WTC11 (cell line): Measurements from ENCODE around the gene NINL. TPM values are rescaled to one million over a fixed set of nuclear protein-coding genes. Genes with fewer than 3 reads are reported as not detected.

Source experiments
- ATAC-seq: fragments of 200-7000 bp; cut with Tn5 transposase; 2 replicates; pipeline ENCODE4 v1.10.0; 2021; ENCODE audit warnings: mild to moderate bottlenecking, moderate library complexity
- CTCF ChIA-PET: fragments of 300-600 bp; sonication (Branson Sonifier 250); formaldehyde crosslinking; loops from one replicate; lab custom pipeline; 2021; ENCODE audit warnings: antibody characterized with exemption; lab: Charles Lee
- POLR2A ChIA-PET: fragments of 350-600 bp; sonication (Branson Sonifier 250); formaldehyde crosslinking; loops from one replicate; lab custom pipeline; 2021; ENCODE audit warnings: antibody characterized with exemption; lab: Charles Lee
- DNase-seq: peaks from one replicate; pipeline ENCODE4 v3.0.0; 2021; ENCODE audit warnings: low spot score
- H3K27ac Mint-ChIP-seq: 2 replicates; pipeline ENCODE4 v1.8.0; 2021; ENCODE audit warnings: mixed read lengths
- H3K27me3 Mint-ChIP-seq: 2 replicates; pipeline ENCODE4 v1.8.0; 2021; ENCODE audit warnings: low read depth, mild to moderate bottlenecking, moderate library complexity, mixed read lengths
- H3K36me3 Mint-ChIP-seq: 2 replicates; pipeline ENCODE4 v1.8.0; 2021; ENCODE audit warnings: mixed read lengths
- H3K4me1 Mint-ChIP-seq: 2 replicates; pipeline ENCODE4 v1.8.0; 2022; ENCODE audit warnings: mixed read lengths
- H3K4me3 Mint-ChIP-seq: 2 replicates; pipeline ENCODE4 v1.8.0; 2021; ENCODE audit warnings: mild to moderate bottlenecking, moderate library complexity, mixed read lengths
- H3K9me3 Mint-ChIP-seq: 2 replicates; pipeline ENCODE4 v1.8.0; 2021; ENCODE audit warnings: mixed read lengths
- ATF2 ChIP-seq: sonication (generic); formaldehyde crosslinking; IDR thresholded peaks from 2 replicates; pipeline ENCODE4 v1.8.1; 2022; ENCODE audit warnings: low read depth, missing genetic modification reagents, borderline replicate concordance
- ATF3 ChIP-seq: sonication (generic); formaldehyde crosslinking; conservative IDR thresholded peaks from 2 replicates; pipeline ENCODE4 v1.8.1; 2022; ENCODE audit warnings: mild to moderate bottlenecking, missing genetic modification reagents
- FOXK1 ChIP-seq: sonication (generic); formaldehyde crosslinking; IDR thresholded peaks from 2 replicates; pipeline ENCODE4 v1.8.0; 2022; ENCODE audit warnings: mild to moderate bottlenecking, moderate library complexity, missing genetic modification reagents
- FOXP1 ChIP-seq: sonication (generic); formaldehyde crosslinking; IDR thresholded peaks from 2 replicates; pipeline ENCODE4 v1.8.0; 2022; ENCODE audit warnings: missing genetic modification reagents, mild to moderate bottlenecking, moderate library complexity, borderline replicate concordance
- GRHL2 ChIP-seq: fragments of 250-450 bp; sonication (Bioruptor Pico); IDR thresholded peaks from 2 replicates; pipeline ENCODE4 v1.8.0; 2022; ENCODE audit warnings: mild to moderate bottlenecking, moderate library complexity; ENCODE audit not compliant: insufficient replicate concordance, severe bottlenecking
- GTF2I ChIP-seq: fragments of 250-450 bp; sonication (Bioruptor Pico); conservative IDR thresholded peaks from 2 replicates; pipeline ENCODE4 v1.4.0; 2021; ENCODE audit warnings: mild to moderate bottlenecking
- KAT7 ChIP-seq: sonication (generic); formaldehyde crosslinking; IDR thresholded peaks from 2 replicates; pipeline ENCODE4 v1.8.1; 2023; ENCODE audit warnings: missing genetic modification reagents, mild to moderate bottlenecking, borderline replicate concordance
- MAX ChIP-seq: sonication (generic); formaldehyde crosslinking; IDR thresholded peaks from 2 replicates; pipeline ENCODE4 v1.8.0; 2022; ENCODE audit warnings: mild to moderate bottlenecking, missing genetic modification reagents
- MXD4 ChIP-seq: fragments of 250-450 bp; sonication (Bioruptor Pico); IDR thresholded peaks from 2 replicates; pipeline ENCODE4 v1.8.0; 2021; ENCODE audit warnings: mild to moderate bottlenecking, moderate library complexity, borderline replicate concordance
- NR2C2 ChIP-seq: sonication (generic); formaldehyde crosslinking; IDR thresholded peaks from 2 replicates; pipeline ENCODE4 v1.8.0; 2022; ENCODE audit warnings: mild to moderate bottlenecking, missing genetic modification reagents
- RELA ChIP-seq: sonication (generic); formaldehyde crosslinking; IDR thresholded peaks from 2 replicates; pipeline ENCODE4 v1.8.1; 2022; ENCODE audit warnings: missing genetic modification reagents, mild to moderate bottlenecking, borderline replicate concordance
- SP1 ChIP-seq: sonication (generic); formaldehyde crosslinking; conservative IDR thresholded peaks from 2 replicates; pipeline ENCODE4 v1.8.1; 2022; ENCODE audit warnings: missing genetic modification reagents
- TEAD4 ChIP-seq: sonication (generic); formaldehyde crosslinking; IDR thresholded peaks from 2 replicates; pipeline ENCODE4 v1.8.0; 2022; ENCODE audit warnings: mild to moderate bottlenecking, missing genetic modification reagents
- USF1 ChIP-seq: sonication (generic); formaldehyde crosslinking; IDR thresholded peaks from 2 replicates; pipeline ENCODE4 v1.8.0; 2022; ENCODE audit warnings: mild to moderate bottlenecking, missing genetic modification reagents
- ZMAT4 ChIP-seq: fragments of 250-450 bp; sonication (Bioruptor Pico); IDR thresholded peaks from 2 replicates; pipeline ENCODE4 v1.9.0; 2021; ENCODE audit warnings: mild to moderate bottlenecking
- ZNF121 ChIP-seq: sonication (generic); formaldehyde crosslinking; IDR thresholded peaks from 2 replicates; pipeline ENCODE4 v1.8.0; 2023; ENCODE audit warnings: missing genetic modification reagents
- ZNF138 ChIP-seq: sonication (generic); formaldehyde crosslinking; conservative IDR thresholded peaks from 2 replicates; pipeline ENCODE4 v1.8.1; 2022; ENCODE audit warnings: mild to moderate bottlenecking, moderate library complexity, missing genetic modification reagents
- ZNF219 ChIP-seq: sonication (generic); formaldehyde crosslinking; IDR thresholded peaks from 2 replicates; pipeline ENCODE4 v1.8.0; 2023; ENCODE audit warnings: missing genetic modification reagents, mild to moderate bottlenecking, borderline replicate concordance
- ZNF232 ChIP-seq: sonication (generic); formaldehyde crosslinking; IDR thresholded peaks from 2 replicates; pipeline ENCODE4 v1.8.0; 2022; ENCODE audit warnings: mild to moderate bottlenecking, missing genetic modification reagents
- total RNA-seq: library from RNA; stranded (reverse); gene quantifications from 3 replicates; pipeline ENCODE4 v1.2.3, GENCODE V29; 2021
- TF ChIP-seq, protein P1 (sequence below): sonication (generic); formaldehyde crosslinking; IDR thresholded peaks from 2 replicates; pipeline ENCODE4 v1.8.1; 2023; ENCODE audit warnings: mild to moderate bottlenecking, missing genetic modification reagents
- TF ChIP-seq, protein P2 (sequence below): sonication (generic); formaldehyde crosslinking; IDR thresholded peaks from 2 replicates; pipeline ENCODE4 v1.8.0; 2023; ENCODE audit warnings: mild to moderate bottlenecking, missing genetic modification reagents
- TF ChIP-seq, protein P3 (sequence below): sonication (generic); formaldehyde crosslinking; conservative IDR thresholded peaks from 2 replicates; pipeline ENCODE4 v1.8.1; 2023; ENCODE audit warnings: mild to moderate bottlenecking, low read depth, missing genetic modification reagents, moderate library complexity

NINL gene
- total RNA-seq, 1 experiment from 2014 or later = 36.0 TPM

- ATAC-seq = no peak
- Mint-ChIP-seq H3K27me3 (no peaks in the 10 kb centered on the region), H3K4me3 (no peak overlapping the region), H3K4me1 (peaks cover 21% of the 10 kb centered on the region), H3K27ac (no peak overlapping the region), H3K36me3 (peaks cover 43% of the 10 kb centered on the region), H3K9me3 (no peaks in the 10 kb centered on the region)
- DNase-seq = no peak
- POLR2A ChIA-PET = no interaction called here
- no peak for TF ChIP-seq RELA (CRISPR knock-in tag)
- no peak for TF ChIP-seq ZNF232
- TF ChIP-seq, protein P1, sequence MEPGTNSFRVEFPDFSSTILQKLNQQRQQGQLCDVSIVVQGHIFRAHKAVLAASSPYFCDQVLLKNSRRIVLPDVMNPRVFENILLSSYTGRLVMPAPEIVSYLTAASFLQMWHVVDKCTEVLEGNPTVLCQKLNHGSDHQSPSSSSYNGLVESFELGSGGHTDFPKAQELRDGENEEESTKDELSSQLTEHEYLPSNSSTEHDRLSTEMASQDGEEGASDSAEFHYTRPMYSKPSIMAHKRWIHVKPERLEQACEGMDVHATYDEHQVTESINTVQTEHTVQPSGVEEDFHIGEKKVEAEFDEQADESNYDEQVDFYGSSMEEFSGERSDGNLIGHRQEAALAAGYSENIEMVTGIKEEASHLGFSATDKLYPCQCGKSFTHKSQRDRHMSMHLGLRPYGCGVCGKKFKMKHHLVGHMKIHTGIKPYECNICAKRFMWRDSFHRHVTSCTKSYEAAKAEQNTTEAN (CRISPR knock-in tag) = no peak
- TF ChIP-seq ZNF219 = no peak
- TF ChIP-seq SP1 (CRISPR knock-in tag) = no peak
- TF ChIP-seq TEAD4 = no peak
- TF ChIP-seq, protein P2, sequence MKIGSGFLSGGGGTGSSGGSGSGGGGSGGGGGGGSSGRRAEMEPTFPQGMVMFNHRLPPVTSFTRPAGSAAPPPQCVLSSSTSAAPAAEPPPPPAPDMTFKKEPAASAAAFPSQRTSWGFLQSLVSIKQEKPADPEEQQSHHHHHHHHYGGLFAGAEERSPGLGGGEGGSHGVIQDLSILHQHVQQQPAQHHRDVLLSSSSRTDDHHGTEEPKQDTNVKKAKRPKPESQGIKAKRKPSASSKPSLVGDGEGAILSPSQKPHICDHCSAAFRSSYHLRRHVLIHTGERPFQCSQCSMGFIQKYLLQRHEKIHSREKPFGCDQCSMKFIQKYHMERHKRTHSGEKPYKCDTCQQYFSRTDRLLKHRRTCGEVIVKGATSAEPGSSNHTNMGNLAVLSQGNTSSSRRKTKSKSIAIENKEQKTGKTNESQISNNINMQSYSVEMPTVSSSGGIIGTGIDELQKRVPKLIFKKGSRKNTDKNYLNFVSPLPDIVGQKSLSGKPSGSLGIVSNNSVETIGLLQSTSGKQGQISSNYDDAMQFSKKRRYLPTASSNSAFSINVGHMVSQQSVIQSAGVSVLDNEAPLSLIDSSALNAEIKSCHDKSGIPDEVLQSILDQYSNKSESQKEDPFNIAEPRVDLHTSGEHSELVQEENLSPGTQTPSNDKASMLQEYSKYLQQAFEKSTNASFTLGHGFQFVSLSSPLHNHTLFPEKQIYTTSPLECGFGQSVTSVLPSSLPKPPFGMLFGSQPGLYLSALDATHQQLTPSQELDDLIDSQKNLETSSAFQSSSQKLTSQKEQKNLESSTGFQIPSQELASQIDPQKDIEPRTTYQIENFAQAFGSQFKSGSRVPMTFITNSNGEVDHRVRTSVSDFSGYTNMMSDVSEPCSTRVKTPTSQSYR = no peak
- no peak for TF ChIP-seq FOXK1 (CRISPR knock-in tag)
- TF ChIP-seq NR2C2 (CRISPR knock-in tag) = no peak
- TF ChIP-seq ATF3 (CRISPR knock-in tag) = no peak
- no peak for TF ChIP-seq ZNF121 (CRISPR knock-in tag)
- TF ChIP-seq KAT7 (CRISPR knock-in tag) = no peak
- no peak for TF ChIP-seq MXD4 (CRISPR knock-in tag)
- TF ChIP-seq GTF2I (CRISPR knock-in tag) = no peak
- TF ChIP-seq GRHL2 (CRISPR knock-in tag) = no peak
- CTCF ChIA-PET = interaction anchor here (0.8 kb wide), 1 partner anchor 129 kb away, joined by 3 read pairs; no protein-coding TSS in a partner anchor
Measured at GRCh38 chr20:25485872-25486271, 99.5 kb downstream of the NINL start.

DNA sequence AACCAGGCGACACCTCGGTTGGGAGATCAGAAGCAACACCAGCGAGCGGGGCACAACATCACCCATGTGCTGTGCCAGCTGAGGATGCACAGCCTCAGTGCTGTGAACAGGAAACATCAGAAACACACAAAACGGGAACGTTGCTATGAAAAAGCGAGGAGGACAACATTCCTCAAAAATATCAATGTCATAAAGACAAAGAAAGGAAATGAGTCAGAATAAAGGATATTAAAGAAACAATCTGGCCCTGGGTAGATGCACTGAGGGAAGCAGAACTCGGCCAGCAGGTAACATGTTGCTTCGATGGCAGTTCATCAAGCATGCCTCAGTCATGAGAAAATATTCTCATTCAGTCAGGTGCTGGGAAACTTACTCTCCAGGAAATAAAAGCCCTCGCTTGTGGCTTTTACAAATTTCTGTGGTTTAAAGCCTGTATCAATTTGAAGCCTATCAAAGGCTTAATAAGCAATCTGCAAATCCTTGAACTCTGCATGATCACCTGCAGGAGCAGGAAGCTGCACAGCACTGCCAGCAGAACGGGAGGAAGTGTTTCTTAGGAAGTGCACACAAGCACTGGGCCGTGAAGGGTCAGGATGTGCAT is 100.3 kb downstream of the NINL start:
- Mint-ChIP-seq H3K4me1 (peaks cover 14% of the 10 kb centered on the region), H3K4me3 (no peak overlapping the region), H3K36me3 (peaks cover 38% of the 10 kb centered on the region), H3K27me3 (no peaks in the 10 kb centered on the region), H3K9me3 (no peaks in the 10 kb centered on the region), H3K27ac (peak overlapping the region; percentile 12)
- POLR2A ChIA-PET = no interaction called here
- TF ChIP-seq FOXP1 (CRISPR knock-in tag) = no peak
- no peak for TF ChIP-seq USF1 (CRISPR knock-in tag)
- TF ChIP-seq, protein P3, sequence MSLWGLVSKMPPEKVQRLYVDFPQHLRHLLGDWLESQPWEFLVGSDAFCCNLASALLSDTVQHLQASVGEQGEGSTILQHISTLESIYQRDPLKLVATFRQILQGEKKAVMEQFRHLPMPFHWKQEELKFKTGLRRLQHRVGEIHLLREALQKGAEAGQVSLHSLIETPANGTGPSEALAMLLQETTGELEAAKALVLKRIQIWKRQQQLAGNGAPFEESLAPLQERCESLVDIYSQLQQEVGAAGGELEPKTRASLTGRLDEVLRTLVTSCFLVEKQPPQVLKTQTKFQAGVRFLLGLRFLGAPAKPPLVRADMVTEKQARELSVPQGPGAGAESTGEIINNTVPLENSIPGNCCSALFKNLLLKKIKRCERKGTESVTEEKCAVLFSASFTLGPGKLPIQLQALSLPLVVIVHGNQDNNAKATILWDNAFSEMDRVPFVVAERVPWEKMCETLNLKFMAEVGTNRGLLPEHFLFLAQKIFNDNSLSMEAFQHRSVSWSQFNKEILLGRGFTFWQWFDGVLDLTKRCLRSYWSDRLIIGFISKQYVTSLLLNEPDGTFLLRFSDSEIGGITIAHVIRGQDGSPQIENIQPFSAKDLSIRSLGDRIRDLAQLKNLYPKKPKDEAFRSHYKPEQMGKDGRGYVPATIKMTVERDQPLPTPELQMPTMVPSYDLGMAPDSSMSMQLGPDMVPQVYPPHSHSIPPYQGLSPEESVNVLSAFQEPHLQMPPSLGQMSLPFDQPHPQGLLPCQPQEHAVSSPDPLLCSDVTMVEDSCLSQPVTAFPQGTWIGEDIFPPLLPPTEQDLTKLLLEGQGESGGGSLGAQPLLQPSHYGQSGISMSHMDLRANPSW (CRISPR knock-in tag) = no peak
- TF ChIP-seq KAT7 (CRISPR knock-in tag) = no peak
- TF ChIP-seq ZNF138 = no peak
- TF ChIP-seq ZMAT4 (CRISPR knock-in tag) = no peak
- TF ChIP-seq MAX (CRISPR knock-in tag) = no peak
- TF ChIP-seq TEAD4 = no peak
- no peak for TF ChIP-seq ATF2 (CRISPR knock-in tag)
- CTCF ChIA-PET = no interaction called here
- DNase-seq = no peak
- ATAC-seq = no peak
